HL-60 (cell line): ENCODE measurements around the gene SLC4A9.

Source experiments
- DNase-seq, 2 experiments: peaks; one replicate each; pipeline ENCODE4 v3.0.0-alpha.2; 2010 to 2020; ENCODE audit warnings: low read depth in 1 of 2, low spot score in 1 of 2
- H3K27ac ChIP-seq: fragments of 250-450 bp; sonication (Bioruptor Pico); replicated peaks from 2 replicates; pipeline ENCODE4 v1.5.1; 2020; ENCODE audit warnings: mild to moderate bottlenecking, moderate library complexity
- H3K27me3 ChIP-seq: fragments of 250-450 bp; sonication (Bioruptor Pico); 2 replicates; pipeline ENCODE4 v1.5.1; 2021; ENCODE audit warnings: mild to moderate bottlenecking, moderate library complexity; ENCODE audit not compliant: insufficient read depth, poor library complexity, severe bottlenecking
- H3K4me3 ChIP-seq: replicated peaks from 2 replicates; pipeline ENCODE4 v1.5.1; 2011; ENCODE audit warnings: mild to moderate bottlenecking, control low read depth, low read length; ENCODE audit not compliant: insufficient read depth
- GABPA ChIP-seq: IDR thresholded peaks from 2 replicates; pipeline ENCODE4 v1.6.1; 2012; ENCODE audit warnings: low read depth
- POLR2AphosphoS5 ChIP-seq: IDR thresholded peaks from 2 replicates; pipeline ENCODE4 v1.6.1; 2012; ENCODE audit warnings: low read depth
- SPI1 ChIP-seq: IDR thresholded peaks from 2 replicates; pipeline ENCODE4 v1.6.1; 2012; ENCODE audit warnings: low read depth, mild to moderate bottlenecking, borderline replicate concordance
- TF ChIP-seq, protein P1 (sequence below): IDR thresholded peaks from one replicate; pipeline ENCODE4 v1.5.1; 2011; ENCODE audit warnings: low read length, control low read depth, inconsistent platforms; ENCODE audit not compliant: insufficient read depth
- TF ChIP-seq, protein P2 (sequence below): IDR thresholded peaks from 2 replicates; pipeline ENCODE4 v1.6.1; 2012; ENCODE audit warnings: low read depth; ENCODE audit not compliant: insufficient replicate concordance

The SLC4A9 gene

DNA sequence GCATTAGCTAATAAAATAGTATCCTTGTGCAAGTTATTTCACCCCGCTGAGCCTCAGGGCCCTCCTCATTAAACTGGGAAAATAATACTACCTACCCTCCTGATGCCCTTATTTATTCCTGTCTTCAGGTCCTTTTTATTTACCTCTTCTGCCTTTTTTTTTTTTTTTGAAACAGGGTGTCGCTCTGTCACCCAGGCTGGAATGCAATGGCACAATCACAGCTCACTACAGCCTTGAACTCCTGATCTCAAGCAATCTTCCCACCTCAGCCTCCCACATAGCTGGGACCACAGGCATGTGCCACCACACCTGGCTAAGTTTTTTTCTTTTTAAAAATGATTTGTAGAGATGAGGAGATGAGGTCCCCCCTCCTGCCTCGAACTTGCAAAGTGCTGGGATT is 34.5 kb upstream of the SLC4A9 start:
- DNase-seq, result no peak
- no peaks in the 10 kb centered on the region for H3K27me3 ChIP-seq
- TF ChIP-seq, protein P1, sequence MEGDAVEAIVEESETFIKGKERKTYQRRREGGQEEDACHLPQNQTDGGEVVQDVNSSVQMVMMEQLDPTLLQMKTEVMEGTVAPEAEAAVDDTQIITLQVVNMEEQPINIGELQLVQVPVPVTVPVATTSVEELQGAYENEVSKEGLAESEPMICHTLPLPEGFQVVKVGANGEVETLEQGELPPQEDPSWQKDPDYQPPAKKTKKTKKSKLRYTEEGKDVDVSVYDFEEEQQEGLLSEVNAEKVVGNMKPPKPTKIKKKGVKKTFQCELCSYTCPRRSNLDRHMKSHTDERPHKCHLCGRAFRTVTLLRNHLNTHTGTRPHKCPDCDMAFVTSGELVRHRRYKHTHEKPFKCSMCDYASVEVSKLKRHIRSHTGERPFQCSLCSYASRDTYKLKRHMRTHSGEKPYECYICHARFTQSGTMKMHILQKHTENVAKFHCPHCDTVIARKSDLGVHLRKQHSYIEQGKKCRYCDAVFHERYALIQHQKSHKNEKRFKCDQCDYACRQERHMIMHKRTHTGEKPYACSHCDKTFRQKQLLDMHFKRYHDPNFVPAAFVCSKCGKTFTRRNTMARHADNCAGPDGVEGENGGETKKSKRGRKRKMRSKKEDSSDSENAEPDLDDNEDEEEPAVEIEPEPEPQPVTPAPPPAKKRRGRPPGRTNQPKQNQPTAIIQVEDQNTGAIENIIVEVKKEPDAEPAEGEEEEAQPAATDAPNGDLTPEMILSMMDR, result no peak
- TF ChIP-seq POLR2AphosphoS5 (no peak), GABPA (no peak), SPI1 (no peak)
- TF ChIP-seq, protein P2, sequence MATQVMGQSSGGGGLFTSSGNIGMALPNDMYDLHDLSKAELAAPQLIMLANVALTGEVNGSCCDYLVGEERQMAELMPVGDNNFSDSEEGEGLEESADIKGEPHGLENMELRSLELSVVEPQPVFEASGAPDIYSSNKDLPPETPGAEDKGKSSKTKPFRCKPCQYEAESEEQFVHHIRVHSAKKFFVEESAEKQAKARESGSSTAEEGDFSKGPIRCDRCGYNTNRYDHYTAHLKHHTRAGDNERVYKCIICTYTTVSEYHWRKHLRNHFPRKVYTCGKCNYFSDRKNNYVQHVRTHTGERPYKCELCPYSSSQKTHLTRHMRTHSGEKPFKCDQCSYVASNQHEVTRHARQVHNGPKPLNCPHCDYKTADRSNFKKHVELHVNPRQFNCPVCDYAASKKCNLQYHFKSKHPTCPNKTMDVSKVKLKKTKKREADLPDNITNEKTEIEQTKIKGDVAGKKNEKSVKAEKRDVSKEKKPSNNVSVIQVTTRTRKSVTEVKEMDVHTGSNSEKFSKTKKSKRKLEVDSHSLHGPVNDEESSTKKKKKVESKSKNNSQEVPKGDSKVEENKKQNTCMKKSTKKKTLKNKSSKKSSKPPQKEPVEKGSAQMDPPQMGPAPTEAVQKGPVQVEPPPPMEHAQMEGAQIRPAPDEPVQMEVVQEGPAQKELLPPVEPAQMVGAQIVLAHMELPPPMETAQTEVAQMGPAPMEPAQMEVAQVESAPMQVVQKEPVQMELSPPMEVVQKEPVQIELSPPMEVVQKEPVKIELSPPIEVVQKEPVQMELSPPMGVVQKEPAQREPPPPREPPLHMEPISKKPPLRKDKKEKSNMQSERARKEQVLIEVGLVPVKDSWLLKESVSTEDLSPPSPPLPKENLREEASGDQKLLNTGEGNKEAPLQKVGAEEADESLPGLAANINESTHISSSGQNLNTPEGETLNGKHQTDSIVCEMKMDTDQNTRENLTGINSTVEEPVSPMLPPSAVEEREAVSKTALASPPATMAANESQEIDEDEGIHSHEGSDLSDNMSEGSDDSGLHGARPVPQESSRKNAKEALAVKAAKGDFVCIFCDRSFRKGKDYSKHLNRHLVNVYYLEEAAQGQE, result no peak
- no peak overlapping the region for H3K27ac ChIP-seq
- H3K4me3 ChIP-seq, result no peak overlapping the region

DNA sequence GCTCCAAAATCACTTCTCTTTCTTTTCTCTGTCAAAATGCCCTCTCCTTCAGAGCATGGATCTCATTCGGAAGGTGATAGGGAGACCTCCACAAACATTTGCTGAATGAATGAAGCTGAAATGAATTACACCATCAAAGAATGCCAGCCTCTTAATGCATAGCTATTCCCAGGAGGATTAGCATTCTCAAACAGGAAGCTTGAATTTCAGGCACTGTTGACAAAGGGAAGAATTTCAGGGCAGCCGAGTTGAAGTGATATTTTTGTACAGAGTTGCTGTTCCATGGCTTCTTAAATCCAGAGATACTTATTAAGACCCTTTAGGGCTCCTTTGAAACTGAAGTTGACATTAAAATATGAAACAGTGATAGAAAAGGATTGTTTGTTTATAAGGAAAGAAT is 32.4 kb upstream of the SLC4A9 start:
- H3K27me3 ChIP-seq, result no peaks in the 10 kb centered on the region
- H3K4me3 ChIP-seq, result no peak overlapping the region
- H3K27ac ChIP-seq, result no peak overlapping the region
- no peak for DNase-seq
- TF ChIP-seq, protein P1, result no peak
- TF ChIP-seq GABPA (no peak), POLR2AphosphoS5 (no peak), SPI1 (no peak)
- TF ChIP-seq, protein P2, result no peak

DNA sequence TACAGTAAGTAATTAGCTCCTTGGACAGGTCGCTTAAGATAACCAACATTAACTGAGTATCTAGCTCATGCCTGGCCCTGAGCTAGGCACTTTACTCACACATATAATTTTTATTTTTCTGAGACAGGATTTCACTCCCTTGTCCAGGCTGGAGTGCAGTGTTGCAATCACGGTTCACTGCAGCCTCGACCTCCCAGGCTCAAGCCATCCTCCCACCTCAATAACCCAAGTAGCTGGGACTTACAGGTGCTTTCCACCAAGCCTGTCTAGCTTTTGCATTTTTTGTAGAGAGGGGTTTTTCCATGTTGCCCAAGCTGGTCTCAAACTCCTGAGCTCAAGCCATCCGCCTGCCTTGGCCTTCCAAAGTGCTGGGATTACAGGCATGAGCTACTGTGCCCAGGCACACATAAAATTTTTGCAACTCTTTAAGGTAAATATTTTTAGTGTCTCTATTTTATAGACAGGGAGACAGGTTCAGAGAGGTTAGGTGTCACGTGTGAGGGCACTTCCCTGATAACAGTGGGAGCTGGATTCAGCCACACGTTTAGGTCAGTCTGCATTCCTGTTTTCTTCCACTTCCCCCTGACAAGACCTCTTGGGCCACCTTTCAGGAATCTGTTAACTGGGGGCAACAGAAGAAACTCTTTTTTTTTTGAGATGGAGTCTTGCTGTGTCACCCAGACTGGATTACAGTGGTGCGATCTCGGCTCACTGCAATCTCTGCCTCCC is 31.8 kb upstream of the SLC4A9 start:
- no peak overlapping the region for H3K27ac ChIP-seq
- no peak for DNase-seq
- TF ChIP-seq, protein P1, result no peak
- TF ChIP-seq POLR2AphosphoS5, result no peak
- TF ChIP-seq GABPA, result no peak
- TF ChIP-seq SPI1, result no peak
- TF ChIP-seq, protein P2, result no peak
- no peaks in the 10 kb centered on the region for H3K27me3 ChIP-seq
- H3K4me3 ChIP-seq, result no peak overlapping the region
